ENCODE results near the gene SAT2. TPM values are rescaled to one million over a fixed set of nuclear protein-coding genes. Genes with fewer than 3 reads are reported as not detected.
A peak's percentile ranks its signal among the peaks of the same experiment; 100 is the strongest.

Gene SAT2
- total and polyA plus RNA-seq, 10 of the 15 experiments (the other 5 are each of a cell fraction or from before 2014, with no cell fraction given): 14.6 to 44.0 (median 27.9) TPM

DNA sequence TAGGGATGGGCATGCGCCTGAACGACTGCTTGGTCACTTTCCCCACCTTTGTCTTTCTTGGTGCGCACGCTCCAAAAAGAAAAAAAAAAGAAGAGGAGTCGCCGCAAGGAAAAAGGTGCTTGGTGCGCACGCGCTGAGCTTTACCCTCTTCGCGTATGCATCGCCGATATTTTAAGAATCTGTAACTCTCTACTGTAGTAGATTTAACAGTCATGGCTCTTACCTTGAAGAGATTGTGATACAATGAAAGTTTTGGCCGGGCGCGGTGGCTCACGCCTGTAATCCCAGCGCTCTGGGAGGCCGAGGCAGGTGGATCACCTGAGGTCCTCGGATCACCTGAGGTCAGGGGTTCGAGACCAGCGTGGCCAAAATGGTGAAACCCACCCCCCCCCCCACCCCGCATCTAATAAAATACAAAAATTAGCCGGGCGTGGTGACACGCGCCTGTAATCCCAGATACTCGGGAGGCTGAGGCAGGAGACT, 12.3 kb downstream of the SAT2 start (continued):
- TF ChIP-seq RBBP5 (conservative IDR thresholded peaks at IDR 0.05): no peak
- no peak for TF ChIP-seq SRF (IDR thresholded peaks at IDR 0.05; ENCODE audit: low read depth in 2 of 2, low read length in 2 of 2)
- TF ChIP-seq CREB1 (IDR thresholded peaks at IDR 0.05; ENCODE audit: low read depth): no peak; the same call in 1 of the 2 replicates
- TF ChIP-seq NRF1 (conservative IDR thresholded peaks at IDR 0.05; ENCODE audit: low read depth, low read length): peak; percentile 79
- TF ChIP-seq, protein P1, sequence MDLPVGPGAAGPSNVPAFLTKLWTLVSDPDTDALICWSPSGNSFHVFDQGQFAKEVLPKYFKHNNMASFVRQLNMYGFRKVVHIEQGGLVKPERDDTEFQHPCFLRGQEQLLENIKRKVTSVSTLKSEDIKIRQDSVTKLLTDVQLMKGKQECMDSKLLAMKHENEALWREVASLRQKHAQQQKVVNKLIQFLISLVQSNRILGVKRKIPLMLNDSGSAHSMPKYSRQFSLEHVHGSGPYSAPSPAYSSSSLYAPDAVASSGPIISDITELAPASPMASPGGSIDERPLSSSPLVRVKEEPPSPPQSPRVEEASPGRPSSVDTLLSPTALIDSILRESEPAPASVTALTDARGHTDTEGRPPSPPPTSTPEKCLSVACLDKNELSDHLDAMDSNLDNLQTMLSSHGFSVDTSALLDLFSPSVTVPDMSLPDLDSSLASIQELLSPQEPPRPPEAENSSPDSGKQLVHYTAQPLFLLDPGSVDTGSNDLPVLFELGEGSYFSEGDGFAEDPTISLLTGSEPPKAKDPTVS (IDR thresholded peaks at IDR 0.05; ENCODE audit: low read depth, low read length): no peak
- TF ChIP-seq FOXM1 (IDR thresholded peaks at IDR 0.05; ENCODE audit: low read depth, low read length): no peak
- no peak for TF ChIP-seq ZNF217 (IDR thresholded peaks at IDR 0.05)
- TF ChIP-seq, protein P2, sequence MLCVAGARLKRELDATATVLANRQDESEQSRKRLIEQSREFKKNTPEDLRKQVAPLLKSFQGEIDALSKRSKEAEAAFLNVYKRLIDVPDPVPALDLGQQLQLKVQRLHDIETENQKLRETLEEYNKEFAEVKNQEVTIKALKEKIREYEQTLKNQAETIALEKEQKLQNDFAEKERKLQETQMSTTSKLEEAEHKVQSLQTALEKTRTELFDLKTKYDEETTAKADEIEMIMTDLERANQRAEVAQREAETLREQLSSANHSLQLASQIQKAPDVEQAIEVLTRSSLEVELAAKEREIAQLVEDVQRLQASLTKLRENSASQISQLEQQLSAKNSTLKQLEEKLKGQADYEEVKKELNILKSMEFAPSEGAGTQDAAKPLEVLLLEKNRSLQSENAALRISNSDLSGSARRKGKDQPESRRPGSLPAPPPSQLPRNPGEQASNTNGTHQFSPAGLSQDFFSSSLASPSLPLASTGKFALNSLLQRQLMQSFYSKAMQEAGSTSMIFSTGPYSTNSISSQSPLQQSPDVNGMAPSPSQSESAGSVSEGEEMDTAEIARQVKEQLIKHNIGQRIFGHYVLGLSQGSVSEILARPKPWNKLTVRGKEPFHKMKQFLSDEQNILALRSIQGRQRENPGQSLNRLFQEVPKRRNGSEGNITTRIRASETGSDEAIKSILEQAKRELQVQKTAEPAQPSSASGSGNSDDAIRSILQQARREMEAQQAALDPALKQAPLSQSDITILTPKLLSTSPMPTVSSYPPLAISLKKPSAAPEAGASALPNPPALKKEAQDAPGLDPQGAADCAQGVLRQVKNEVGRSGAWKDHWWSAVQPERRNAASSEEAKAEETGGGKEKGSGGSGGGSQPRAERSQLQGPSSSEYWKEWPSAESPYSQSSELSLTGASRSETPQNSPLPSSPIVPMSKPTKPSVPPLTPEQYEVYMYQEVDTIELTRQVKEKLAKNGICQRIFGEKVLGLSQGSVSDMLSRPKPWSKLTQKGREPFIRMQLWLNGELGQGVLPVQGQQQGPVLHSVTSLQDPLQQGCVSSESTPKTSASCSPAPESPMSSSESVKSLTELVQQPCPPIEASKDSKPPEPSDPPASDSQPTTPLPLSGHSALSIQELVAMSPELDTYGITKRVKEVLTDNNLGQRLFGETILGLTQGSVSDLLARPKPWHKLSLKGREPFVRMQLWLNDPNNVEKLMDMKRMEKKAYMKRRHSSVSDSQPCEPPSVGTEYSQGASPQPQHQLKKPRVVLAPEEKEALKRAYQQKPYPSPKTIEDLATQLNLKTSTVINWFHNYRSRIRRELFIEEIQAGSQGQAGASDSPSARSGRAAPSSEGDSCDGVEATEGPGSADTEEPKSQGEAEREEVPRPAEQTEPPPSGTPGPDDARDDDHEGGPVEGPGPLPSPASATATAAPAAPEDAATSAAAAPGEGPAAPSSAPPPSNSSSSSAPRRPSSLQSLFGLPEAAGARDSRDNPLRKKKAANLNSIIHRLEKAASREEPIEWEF (IDR thresholded peaks at IDR 0.05; ENCODE audit: insufficient replicate concordance, low read depth, low read length): no peak
- TF ChIP-seq POU2F2 (IDR thresholded peaks at IDR 0.05; ENCODE audit: borderline replicate concordance, low read depth, low read length): peak; percentile 56; the same call in 1 of the 3 replicates
- TF ChIP-seq, protein P3, sequence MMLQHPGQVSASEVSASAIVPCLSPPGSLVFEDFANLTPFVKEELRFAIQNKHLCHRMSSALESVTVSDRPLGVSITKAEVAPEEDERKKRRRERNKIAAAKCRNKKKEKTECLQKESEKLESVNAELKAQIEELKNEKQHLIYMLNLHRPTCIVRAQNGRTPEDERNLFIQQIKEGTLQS (IDR thresholded peaks at IDR 0.05; ENCODE audit: borderline replicate concordance, extremely low read depth, low read depth, low read length): no peak
- peak; percentile 68 for TF ChIP-seq ZNF207 (IDR thresholded peaks at IDR 0.05; ENCODE audit: borderline replicate concordance)
- TF ChIP-seq POLR2A (IDR thresholded peaks at IDR 0.05; ENCODE audit: low read depth, low read length): no peak
- TF ChIP-seq IRF4 (IDR thresholded peaks at IDR 0.05; ENCODE audit: low read depth, low read length): no peak
- TF ChIP-seq, protein P4, sequence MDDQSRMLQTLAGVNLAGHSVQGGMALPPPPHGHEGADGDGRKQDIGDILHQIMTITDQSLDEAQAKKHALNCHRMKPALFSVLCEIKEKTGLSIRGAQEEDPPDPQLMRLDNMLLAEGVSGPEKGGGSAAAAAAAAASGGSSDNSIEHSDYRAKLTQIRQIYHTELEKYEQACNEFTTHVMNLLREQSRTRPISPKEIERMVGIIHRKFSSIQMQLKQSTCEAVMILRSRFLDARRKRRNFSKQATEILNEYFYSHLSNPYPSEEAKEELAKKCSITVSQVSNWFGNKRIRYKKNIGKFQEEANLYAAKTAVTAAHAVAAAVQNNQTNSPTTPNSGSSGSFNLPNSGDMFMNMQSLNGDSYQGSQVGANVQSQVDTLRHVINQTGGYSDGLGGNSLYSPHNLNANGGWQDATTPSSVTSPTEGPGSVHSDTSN (IDR thresholded peaks at IDR 0.05; ENCODE audit: insufficient replicate concordance, low read depth, low read length): no peak
- no peak for TF ChIP-seq ATF7 (IDR thresholded peaks at IDR 0.05; ENCODE audit: low read depth)
- peak; percentile 14; the same call in 1 of the 2 replicates for TF ChIP-seq YY1 (IDR thresholded peaks at IDR 0.05; ENCODE audit: low read depth, low read length)
- 0 out of 2 replicates have a peak, but pooled peaks have one; percentile 4 for TF ChIP-seq RUNX3 (IDR thresholded peaks at IDR 0.05; ENCODE audit: low read length)
- TF ChIP-seq PML (IDR thresholded peaks at IDR 0.05; ENCODE audit: low read length): no peak
- no peak for TF ChIP-seq HDAC6 (IDR thresholded peaks at IDR 0.05; ENCODE audit: unreplicated experiment)

Measured in GM12878 (cell line).